ENCODE measurements around the gene SEMA6A. TPM values are rescaled to one million over a fixed set of nuclear protein-coding genes. Genes with fewer than 3 reads are reported as not detected.

The SEMA6A gene
- total and polyA plus RNA-seq, 4 donors, result 3.7 to 11.4 (median 5.6) TPM

- H3K4me3 ChIP-seq (ENCODE audit: low read depth in 1 of 3, low read length in 3 of 3), result no peak overlapping the region
- H3K36me3 ChIP-seq (ENCODE audit: control insufficient read depth in 4 of 4, insufficient read depth in 3 of 4, low read depth in 1 of 4, low read length in 3 of 4), result no peaks in the 10 kb centered on the region
- no peak overlapping the region for H3K9ac ChIP-seq (ENCODE audit: low read depth in 1 of 2, low read length in 2 of 2)
- 73% methylated on average over 4 of the region's 4 CpGs for WGBS
- DNase-seq (ENCODE audit: low spot score), result no peak
- TF ChIP-seq NR2F2 (IDR thresholded peaks at IDR 0.05) (peak; percentile 71), YY1 (IDR thresholded peaks at IDR 0.05) (no peak)
- H3K4me1 ChIP-seq (ENCODE audit: control insufficient read depth in 4 of 4, insufficient read depth in 4 of 4, low read length in 3 of 4), result peaks cover 0 to 10% (median 5%) of the 10 kb centered on the region in 4 donors
- no peaks in the 10 kb centered on the region for H3K9me3 ChIP-seq (ENCODE audit: control insufficient read depth in 4 of 4, low read length in 3 of 4)
- no peaks in the 10 kb centered on the region for H3K27me3 ChIP-seq (ENCODE audit: control insufficient read depth in 4 of 4, insufficient read depth in 4 of 4, low read length in 3 of 4)
- H3K27ac ChIP-seq (ENCODE audit: low read depth in 1 of 2, low read length in 2 of 2), result no peak overlapping the region
These were observed 178.9 kb downstream of the SEMA6A start for GRCh38 chr5:116395631-116396203.

GRCh38 chr5:116395226-116395625 lies 179.4 kb downstream of the SEMA6A start:
- TF ChIP-seq FOXA2 (IDR thresholded peaks at IDR 0.05) (no peak), NR2F2 (IDR thresholded peaks at IDR 0.05) (no peak), HNF4G (IDR thresholded peaks at IDR 0.05) (no peak), HNF4A (conservative IDR thresholded peaks at IDR 0.05) (no peak), GABPA (IDR thresholded peaks at IDR 0.05 in 1 of 2, conservative IDR thresholded peaks at IDR 0.05 in 1 of 2) (no peak), REST (IDR thresholded peaks at IDR 0.05) (no peak), ATF3 (IDR thresholded peaks at IDR 0.05) (no peak), SP1 (IDR thresholded peaks at IDR 0.05) (no peak), MAX (IDR thresholded peaks at IDR 0.05) (no peak), FOXA1 (IDR thresholded peaks at IDR 0.05) (no peak), CTCF (IDR thresholded peaks at IDR 0.05; ENCODE audit: low read depth, low read length, missing input control) (no peak), RXRA (IDR thresholded peaks at IDR 0.05) (no peak), EGR1 (IDR thresholded peaks at IDR 0.05; ENCODE audit: low read depth in 2 of 2) (no peak), JUND (IDR thresholded peaks at IDR 0.05) (no peak), YY1 (IDR thresholded peaks at IDR 0.05) (no peak), RAD21 (IDR thresholded peaks at IDR 0.05) (no peak), ZBTB33 (IDR thresholded peaks at IDR 0.05) (no peak), TAF1 (conservative IDR thresholded peaks at IDR 0.05) (no peak)
- DNase-seq (ENCODE audit: low spot score), result no peak
- Histone ChIP-seq H3K36me3 (ENCODE audit: control insufficient read depth in 4 of 4, insufficient read depth in 3 of 4, low read depth in 1 of 4, low read length in 3 of 4) (no peaks in the 10 kb centered on the region), H3K4me3 (ENCODE audit: low read depth in 1 of 3, low read length in 3 of 3) (no peak overlapping the region), H3K9me3 (ENCODE audit: control insufficient read depth in 4 of 4, low read length in 3 of 4) (no peaks in the 10 kb centered on the region), H3K27me3 (ENCODE audit: control insufficient read depth in 4 of 4, insufficient read depth in 4 of 4, low read length in 3 of 4) (no peaks in the 10 kb centered on the region), H3K27ac (ENCODE audit: low read depth in 1 of 2, low read length in 2 of 2) (no peak overlapping the region), H3K9ac (ENCODE audit: low read depth in 1 of 2, low read length in 2 of 2) (no peak overlapping the region), H3K4me1 (ENCODE audit: control insufficient read depth in 4 of 4, insufficient read depth in 4 of 4, low read length in 3 of 4) (peaks cover 0 to 10% (median 5%) of the 10 kb centered on the region in 4 donors)
- 85% methylated on average over 9 of the region's 9 CpGs for WGBS

Data from liver (tissue), 9 donors.